H1 (cell line): ENCODE results near the gene KCNIP2.

Experiments
- GTF2F1 ChIP-seq: IDR thresholded peaks from 2 replicates; pipeline ENCODE4 v1.6.1; 2012; ENCODE audit warnings: low read depth, low read length, improper control_type of control experiment, borderline replicate concordance
- JUND ChIP-seq: IDR thresholded peaks from 2 replicates; pipeline ENCODE4 v1.6.1; 2011; ENCODE audit warnings: mild to moderate bottlenecking, improper control_type of control experiment, low read length
- POLR2AphosphoS5 ChIP-seq: IDR thresholded peaks from 2 replicates; pipeline ENCODE4 v1.6.1; 2011; ENCODE audit warnings: low read depth, low read length
- TF ChIP-seq, protein P1 (sequence below), 3 experiments: IDR thresholded peaks; 1 replicate in 2 of 3; 2 replicates in 1 of 3; pipeline versions ENCODE4 v1.5.1 to v1.6.1; 2011; ENCODE audit warnings: low read length in 3 of 3, mild to moderate bottlenecking in 3 of 3, inconsistent platforms in 2 of 3, low read depth in 1 of 3, moderate library complexity in 1 of 3; ENCODE audit not compliant: insufficient read depth in 1 of 3; ENCODE audit errors: control extremely low read depth in 1 of 3
- TF ChIP-seq, protein P2 (sequence below): IDR thresholded peaks from 2 replicates; pipeline ENCODE4 v1.6.1; 2012; ENCODE audit warnings: low read length, inconsistent platforms

DNA sequence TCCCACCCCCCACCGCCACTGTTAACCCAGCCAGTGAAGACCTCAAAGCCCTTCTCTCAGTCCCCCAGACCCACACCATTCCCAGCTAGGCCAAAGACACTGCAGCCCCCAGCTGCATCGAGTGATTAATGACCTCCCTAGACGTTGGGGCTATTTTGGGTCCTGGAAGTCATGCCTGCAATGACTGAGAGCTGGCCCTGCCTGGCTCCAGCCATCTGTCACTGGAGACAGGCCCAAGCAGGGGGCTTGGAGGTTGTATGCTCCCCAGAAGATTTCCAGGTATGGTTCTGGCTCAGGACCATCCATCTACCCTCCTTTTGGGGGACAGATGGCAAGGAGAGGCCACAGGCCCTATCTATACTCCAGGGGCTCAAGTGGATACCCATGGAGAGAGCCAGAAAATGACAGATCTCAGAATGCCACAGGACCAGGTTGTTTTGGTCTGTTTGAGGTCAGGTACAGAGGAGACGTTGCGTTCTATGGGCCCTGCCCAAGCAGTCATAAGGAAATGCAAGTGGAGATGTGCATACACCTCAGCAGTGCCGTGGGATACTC lies 5.1 kb downstream of the KCNIP2 start:
- TF ChIP-seq, protein P1, sequence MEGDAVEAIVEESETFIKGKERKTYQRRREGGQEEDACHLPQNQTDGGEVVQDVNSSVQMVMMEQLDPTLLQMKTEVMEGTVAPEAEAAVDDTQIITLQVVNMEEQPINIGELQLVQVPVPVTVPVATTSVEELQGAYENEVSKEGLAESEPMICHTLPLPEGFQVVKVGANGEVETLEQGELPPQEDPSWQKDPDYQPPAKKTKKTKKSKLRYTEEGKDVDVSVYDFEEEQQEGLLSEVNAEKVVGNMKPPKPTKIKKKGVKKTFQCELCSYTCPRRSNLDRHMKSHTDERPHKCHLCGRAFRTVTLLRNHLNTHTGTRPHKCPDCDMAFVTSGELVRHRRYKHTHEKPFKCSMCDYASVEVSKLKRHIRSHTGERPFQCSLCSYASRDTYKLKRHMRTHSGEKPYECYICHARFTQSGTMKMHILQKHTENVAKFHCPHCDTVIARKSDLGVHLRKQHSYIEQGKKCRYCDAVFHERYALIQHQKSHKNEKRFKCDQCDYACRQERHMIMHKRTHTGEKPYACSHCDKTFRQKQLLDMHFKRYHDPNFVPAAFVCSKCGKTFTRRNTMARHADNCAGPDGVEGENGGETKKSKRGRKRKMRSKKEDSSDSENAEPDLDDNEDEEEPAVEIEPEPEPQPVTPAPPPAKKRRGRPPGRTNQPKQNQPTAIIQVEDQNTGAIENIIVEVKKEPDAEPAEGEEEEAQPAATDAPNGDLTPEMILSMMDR (IDR thresholded peaks at IDR 0.05; ENCODE audit: control extremely low read depth in 1 of 3, insufficient read depth in 1 of 3, low read depth in 1 of 3, low read length in 3 of 3), result no peak
- TF ChIP-seq POLR2AphosphoS5 (no peak), JUND (no peak), GTF2F1 (no peak)
- TF ChIP-seq, protein P2, sequence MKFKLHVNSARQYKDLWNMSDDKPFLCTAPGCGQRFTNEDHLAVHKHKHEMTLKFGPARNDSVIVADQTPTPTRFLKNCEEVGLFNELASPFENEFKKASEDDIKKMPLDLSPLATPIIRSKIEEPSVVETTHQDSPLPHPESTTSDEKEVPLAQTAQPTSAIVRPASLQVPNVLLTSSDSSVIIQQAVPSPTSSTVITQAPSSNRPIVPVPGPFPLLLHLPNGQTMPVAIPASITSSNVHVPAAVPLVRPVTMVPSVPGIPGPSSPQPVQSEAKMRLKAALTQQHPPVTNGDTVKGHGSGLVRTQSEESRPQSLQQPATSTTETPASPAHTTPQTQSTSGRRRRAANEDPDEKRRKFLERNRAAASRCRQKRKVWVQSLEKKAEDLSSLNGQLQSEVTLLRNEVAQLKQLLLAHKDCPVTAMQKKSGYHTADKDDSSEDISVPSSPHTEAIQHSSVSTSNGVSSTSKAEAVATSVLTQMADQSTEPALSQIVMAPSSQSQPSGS, result no peak
